NCI-H748 (cell line): Measurements from ENCODE around the gene KCTD2.

Experiments used
- DNase-seq: peaks from one replicate; lab custom pipeline; 2025; ENCODE audit not compliant: unreplicated experiment; lab: John Stamatoyannopoulos, UW

Gene KCTD2

DNA sequence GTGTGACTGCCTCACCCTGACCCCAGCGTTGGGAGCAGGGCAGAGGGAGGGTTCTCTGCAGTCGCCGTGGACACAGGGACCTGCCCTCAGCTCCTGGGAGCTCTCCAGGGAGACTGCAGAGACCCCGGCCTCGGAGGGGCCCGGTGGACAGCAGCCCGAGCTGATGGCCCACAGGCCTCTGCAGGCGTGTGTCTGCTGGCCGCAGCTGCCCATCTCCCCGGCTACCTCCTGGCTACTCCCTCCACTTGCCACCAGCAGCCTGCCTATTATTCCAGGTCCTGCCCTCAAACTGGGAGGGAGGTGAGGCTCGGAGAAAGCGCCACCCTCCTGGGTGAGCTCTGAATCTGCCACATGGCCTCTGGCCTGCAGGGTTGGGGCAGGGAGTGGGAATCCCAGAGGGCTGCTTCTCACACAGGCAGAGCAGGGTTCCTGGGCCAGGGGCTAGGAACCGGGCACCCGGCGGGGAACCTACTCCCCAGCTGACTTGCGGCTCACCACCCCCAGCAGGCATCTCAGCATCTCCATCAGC, 47.9 kb downstream of the KCTD2 start:
- no peak for DNase-seq

DNA sequence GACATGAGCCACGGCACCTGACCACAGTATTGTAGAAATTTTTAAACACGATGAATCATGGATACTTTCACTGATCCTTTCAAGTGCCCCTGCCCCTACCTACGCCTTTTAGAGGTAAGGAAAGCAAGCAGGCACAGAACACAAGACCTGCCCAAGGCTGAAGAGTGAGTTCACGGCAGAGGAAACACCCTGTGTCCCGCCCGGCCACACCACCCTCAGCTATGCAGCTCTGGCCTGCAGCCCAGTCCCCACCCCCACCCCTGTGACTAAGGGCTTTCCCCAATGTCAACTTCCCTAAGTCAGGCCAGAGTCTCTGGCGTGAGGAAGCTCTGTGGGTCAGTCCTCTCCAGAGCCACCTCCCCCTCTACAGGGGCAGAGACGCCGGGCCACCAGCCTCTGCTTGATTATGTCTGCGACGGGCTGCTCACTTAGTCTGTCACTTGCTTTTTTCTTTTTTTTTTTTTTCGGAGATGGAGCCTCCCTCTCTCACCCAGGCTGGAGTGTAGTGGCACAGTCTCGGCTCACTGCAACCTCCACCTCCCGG, 49.1 kb downstream of the KCTD2 start:
- no peak for DNase-seq

DNA sequence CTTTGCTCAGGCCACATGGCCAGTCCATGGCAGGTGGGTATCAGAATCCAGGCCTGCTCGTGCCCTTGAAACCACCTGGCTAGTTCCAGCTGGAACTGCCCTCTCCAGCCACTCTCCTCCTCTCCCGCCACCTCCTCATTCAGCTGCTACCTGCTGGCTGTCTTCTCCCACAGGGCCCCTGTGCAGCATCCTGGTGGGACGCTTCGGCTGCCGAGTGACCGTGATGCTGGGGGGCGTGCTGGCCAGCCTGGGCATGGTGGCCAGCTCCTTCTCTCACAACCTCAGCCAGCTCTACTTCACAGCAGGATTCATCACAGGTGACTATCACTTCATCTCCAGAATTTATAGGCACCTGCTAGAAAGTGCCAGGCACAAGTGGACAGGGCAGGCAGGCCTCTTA, 50.8 kb downstream of the KCTD2 start:
- DNase-seq: no peak

DNA sequence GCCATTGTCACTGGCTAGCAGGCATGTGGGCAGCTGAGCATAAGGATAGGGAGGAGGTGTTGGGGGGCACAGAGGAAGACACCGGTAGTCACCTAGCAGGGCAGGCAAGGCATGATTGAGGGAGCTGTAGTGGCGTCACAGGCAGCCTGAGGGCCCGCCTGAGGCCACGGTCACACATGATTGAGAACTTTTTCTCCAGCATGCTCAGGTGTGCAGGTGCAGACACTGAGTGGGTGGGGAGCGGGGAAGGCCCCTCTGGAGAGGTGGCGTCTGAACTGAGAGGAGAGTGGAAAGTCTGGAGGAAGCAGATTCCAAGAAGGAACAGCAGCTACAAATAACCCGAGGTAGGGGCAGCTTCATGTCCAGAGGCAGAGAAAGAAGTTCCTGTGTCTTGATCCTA, 51.8 kb downstream of the KCTD2 start:
- DNase-seq: no peak

DNA sequence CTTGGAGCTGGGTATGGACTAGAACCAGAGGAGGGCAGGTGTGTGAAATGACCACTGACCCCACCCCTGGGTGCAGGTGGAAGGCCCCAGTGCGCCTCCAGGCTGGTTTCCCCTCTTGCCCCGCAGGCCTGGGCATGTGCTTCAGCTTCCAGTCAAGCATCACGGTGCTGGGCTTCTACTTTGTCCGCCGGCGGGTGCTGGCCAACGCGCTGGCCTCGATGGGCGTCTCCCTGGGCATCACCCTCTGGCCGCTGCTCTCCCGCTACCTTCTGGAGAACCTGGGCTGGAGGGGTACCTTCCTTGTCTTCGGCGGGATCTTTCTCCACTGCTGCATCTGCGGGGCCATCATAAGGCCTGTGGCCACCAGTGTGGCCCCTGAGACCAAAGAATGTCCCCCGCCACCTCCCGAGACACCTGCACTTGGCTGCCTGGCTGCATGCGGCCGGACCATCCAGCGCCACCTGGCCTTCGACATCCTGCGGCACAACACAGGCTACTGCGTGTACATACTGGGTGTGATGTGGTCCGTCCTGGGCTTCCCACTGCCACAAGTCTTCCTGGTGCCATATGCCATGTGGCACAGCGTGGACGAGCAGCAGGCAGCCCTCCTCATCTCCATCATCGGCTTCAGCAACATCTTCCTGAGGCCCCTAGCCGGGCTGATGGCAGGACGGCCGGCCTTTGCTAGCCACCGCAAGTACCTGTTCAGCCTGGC, 53.0 kb downstream of the KCTD2 start:
- no peak for DNase-seq

DNA sequence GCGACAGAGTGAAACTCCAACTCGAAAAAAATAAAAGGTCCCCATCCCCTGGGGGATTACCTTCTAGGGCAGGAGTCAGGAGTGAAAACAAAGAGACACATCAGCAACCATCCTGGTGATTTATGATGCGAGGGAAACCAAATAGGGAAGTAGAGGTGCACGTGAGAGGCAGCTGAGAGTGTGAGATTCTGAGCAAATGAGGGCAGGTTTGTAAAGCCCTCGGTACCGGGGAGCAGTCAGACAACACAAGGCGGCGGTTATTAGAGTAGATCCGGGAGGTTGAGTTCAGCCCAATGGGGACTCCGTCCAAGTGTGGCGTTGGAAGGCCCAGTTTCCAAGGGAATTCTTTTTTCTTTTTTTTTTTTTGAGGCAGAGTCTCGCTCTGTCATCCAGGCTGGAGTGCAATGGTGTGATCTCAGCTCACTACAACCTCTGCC, 55.4 kb downstream of the KCTD2 start:
- no peak for DNase-seq

DNA sequence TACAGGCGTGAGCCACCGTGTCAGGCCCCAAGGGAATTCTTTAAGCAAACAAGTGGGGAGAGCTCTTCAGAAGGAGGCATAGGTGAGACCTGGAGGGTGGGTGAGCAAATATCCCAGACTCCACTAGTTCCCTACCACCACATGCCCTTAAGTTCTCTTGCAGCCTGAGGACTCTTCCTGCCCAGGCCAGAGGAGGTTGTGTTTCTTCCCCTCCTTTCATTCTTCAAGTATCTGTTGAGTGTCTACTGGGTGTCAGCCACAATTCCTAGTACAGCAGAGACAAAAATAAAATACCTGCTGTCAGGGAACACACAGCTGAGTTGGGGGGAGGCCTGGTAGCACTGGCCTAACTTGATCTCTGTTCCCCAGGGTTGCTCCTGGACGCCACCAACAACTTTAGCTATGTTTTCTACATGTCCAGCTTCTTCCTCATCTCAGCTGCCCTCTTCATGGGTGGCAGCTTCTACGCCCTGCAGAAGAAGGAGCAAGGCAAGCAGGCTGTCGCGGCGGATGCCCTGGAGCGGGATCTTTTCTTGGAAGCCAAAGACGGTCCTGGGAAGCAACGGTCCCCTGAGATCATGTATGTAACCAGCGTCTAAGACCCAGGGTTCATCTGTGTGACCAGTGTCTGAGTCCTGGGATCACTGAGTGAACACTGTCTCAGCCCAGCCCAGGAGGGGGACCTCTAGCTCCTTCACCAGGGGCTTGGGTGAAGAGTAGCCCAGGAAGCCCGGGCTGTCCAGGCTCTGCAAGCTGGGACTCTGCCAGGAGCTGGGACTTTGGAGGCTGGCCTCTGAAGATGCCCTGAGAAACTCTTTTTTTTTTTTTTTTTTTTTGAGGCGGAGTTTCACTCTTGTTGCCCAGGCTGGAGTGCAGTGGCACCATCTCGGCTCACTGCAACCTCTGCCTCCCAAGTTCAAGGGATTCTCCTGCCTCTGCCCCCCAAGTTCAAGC, 56.9 kb downstream of the KCTD2 start:
- no peak for DNase-seq

DNA sequence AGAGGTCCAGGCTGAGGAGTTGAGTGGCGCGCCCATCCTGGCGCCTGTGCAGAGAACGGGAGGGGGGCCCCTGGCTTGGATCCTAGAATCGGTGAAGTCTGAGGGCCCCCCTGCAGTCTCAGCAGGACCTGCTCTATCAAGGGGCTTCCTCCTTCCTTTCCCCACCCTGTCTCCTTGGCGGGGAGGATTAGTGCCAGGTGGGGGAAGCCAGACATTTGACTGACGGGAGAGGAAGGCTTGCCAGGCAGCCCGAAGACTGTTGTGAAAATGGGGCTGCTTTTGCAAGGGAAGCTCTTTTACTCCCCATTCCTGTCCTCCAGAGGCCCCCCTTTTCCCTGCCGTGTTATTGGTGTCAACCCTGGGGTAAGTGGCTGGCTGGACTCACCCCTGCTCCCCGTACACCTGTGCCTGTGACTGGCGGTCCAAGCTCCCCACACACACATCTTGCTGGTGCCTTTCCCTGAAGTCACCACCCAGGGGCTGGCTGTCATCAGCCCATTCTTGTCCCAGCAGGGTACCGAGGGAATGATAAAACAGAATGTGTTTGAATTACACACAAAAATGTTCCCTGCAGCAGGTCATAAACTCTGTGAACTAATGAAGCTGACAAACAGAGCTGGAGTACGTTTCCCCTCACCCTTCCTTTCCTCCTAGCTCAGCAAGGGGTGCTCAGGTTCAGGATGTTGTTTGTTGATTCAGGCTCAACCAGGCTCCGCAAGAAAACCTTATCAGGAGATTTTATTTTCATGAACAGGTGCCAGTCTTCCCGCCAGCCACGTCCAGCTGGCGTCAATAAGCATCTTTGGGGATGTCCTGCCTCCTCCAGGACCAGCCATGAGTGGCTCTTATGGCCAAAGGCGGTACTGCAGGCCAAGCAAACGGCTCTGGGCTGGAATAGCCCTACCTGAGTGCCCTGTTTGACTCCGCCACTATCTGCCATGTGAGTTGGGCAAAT, 58.4 kb downstream of the KCTD2 start:
- peak; percentile 87 for DNase-seq

DNA sequence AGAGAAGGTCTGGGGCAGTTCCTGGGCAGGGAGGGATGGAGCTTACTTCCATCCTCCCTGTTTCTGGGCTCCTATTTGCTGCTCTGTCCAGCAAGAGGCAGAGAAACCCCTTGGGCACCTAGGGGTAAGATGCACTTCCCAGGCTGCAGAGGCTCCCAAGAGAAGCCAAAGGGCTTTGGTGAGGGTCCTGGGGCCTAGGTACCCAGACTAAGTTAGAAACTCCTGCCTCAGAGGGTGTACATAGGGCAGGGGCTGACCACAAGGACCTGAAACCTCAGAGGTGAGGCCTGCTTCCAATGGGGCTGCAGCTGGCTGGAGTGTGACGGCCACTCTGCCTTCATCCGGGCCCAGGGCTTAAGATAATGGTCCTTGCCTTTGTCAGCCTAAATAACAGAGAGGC, 61.2 kb downstream of the KCTD2 start:
- no peak for DNase-seq

DNA sequence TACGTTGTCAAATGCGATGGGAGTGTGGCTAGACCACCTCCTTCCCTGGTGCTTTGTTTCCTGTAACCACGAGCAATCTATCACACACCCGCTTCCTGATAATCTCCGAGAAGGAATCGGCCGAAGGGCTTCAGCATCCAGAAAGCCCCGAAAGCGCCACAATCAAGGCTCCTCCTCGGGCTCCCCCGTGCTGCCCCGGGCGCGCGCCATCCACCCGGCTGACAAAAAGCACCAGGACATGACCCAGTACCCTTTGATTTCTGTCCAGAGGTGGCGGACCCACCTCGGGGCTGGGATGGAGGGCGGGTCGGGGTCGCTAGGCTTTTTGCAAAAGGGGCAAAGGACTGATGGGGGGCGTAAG, 62.0 kb downstream of the KCTD2 start:
- peak; percentile 13 for DNase-seq

DNA sequence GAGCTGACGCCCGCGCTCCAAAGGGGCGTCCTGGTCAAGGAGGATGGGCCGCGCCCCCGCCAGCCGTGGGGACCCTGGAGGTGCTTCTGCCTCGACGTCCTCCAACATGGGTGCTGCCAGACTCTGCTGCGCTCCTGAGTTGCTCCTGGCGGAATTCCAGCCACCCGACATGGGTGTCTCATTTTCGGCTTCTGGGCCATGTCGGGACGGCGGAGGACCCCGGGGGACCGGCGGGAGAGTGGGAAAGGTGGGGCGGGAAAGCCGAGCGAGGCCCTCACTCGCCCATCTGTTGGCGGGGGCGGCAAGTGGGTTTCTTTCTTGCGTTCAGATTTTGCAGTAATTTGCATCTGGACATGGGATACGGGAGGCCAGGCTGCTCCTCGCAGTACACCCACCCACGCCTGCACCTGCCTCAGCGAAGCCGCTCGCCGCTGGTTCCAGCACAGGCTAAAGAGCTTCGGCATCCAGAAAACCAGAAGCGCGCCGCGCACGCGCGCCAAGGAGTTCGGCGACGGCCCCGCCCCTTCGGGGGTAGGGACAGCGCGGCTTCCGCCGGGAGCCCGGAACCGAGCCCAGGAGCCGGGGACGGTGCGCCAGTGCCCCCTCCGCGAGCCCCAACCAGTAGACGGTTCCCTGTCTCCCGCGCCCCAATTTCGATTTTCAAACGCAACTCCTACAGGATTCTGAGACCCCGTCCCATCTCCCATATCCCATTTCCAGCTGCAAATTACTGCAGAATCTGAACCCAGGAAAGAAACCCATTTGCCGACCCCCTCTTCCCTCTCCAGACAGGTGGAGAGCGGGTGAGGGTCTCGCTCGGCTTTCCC, 62.6 kb downstream of the KCTD2 start, which contains the start of gene ARMC7:
ARMC7 (plus strand) TSS at position 563 of the 827 bp plus-strand sequence. CDS start 320 bp downstream, outside the sequence.
- DNase-seq: peak; percentile 87

DNA sequence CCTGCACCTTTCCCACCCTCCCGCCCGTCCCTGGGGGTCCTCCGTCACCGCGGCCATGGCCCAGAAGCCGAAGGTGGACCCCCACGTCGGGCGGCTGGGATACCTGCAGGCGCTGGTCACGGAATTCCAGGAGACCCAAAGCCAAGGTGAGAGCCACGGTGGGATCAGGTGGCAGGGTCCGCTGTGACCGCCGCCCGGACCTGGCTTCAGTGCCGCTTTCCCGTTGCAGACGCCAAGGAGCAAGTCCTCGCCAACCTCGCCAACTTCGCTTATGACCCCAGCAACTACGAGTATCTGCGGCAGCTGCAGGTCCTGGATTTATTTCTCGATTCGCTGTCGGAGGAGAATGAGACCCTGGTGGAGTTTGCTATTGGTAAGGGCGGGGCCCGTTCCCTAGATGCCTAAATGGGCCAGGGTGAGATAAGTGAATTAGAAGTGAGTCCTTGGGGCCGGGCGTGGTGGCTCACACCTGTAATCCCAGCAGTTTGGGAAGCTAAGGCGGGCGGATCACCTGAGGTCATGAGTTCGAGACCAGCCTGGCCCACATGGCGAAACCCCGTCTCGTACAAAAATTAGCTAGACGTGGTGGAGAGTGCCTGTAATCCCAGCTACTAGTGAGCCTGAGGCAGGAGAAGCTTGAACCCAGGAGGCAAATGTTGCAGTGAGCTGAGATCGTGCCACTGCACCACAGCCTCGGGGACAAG, 63.4 kb downstream of the KCTD2 start:
- no peak for DNase-seq

DNA sequence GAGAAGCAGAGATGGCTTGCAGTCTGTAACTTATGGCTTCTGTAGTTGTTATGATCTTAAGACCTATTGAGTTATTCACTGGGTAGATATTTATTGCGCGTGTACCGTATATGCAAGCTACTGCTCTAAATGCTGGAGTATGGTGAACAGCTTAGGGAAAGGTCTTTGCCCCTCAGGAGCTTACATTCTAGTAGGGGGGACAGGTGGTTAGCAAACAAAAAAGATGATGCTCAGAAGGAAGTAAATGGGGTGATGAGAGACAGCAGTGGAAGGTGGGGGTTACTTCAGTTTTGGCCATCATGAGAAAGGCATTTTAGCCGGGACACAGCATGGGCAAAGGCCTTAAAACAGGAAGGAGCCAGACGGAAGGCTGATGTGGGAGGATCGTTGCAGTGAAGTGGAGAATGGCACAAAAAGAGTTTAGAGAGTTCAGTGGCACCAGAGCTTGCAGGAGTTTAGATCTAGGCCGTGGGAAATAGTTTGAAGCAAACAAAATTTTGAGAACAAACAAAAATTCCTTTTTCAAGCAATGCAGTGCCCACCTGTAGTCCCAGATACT, 64.8 kb downstream of the KCTD2 start:
- DNase-seq: no peak

DNA sequence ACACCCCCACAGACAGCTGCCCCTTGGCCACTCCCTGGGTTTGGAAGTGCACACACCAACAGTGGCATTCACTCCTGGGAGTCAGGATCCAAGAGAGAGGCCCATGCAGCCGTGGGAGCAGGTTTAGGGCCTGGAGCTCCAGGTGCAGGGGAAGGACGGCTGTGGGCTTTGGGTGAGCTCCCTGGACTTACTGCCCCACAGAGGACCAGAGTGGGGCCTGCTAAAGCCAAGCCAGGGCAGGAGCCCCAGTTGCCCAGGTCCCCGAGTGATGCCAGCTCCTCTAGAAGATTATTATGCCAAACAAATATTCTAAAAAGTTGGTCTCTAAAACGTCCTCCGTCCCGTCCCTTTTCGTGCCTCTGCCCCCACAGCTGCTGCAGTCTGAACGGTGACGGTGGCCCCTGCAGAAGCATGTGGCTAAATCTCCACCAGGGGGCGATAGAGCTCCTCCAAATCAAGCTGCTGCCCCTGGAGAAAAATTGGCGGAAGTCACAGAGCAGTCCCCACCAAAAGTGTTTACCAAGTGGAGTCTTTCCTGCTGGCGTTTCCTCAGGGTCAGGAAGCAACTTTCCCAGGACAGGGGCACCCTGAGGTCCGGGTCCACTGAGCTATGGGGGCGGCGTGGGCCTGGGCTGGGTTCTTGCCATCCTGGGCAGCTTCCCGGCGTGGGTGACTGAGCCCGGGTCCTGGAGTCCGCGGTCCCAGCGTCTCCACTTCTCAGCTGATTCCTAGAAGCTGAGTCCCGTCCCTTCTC, 67.0 kb downstream of the KCTD2 start:
- DNase-seq: peak; percentile 75

DNA sequence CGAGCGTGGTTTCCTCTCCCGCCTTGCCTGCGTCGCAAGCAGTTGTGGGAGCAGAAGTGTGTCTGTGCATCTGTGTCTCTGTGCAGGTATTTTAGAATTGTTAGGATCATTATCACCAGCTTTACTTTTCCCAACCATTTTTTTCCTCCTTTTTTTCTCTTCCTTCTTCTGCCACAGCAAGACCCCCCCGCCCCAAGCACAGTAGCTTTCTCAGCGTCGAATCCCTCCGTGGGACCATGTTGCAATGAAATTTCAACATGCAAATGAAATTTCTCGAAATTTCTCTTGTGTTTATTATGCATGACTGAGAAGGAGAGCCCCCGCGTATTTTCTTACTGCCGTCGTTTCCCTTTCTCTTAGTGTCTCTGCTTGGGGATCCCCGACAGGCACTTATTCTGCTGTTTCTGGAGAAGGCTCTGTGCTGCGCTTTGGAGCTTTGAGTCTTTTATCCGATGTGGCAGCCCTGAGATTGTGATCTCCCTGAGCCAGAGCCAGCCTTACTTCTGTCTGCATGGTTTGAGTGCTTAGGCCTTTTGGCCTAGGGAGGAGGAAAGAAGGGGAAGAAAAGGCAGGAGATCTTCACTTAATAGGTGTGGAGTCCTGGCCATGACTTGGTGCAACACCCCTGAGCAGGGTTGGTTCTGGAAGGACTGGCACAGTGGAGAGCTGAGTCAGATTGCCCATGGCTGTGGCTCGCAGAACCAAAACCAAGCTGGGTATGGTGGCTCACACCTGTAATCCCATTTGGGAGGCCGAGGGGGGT, 67.7 kb downstream of the KCTD2 start:
- no peak for DNase-seq
